GM12878 (cell line): ENCODE measurements around the gene COL5A1. TPM values are rescaled to one million over a fixed set of nuclear protein-coding genes. Genes with fewer than 3 reads are reported as not detected.
A peak's percentile ranks its signal among the peaks of the same experiment; 100 is the strongest.

Experiments
- ATAC-seq: fragments of 200-7000 bp; cut with Tn5 transposase; 3 replicates; pipeline ENCODE4 v1.9.1; 2020; ENCODE audit warnings: mild to moderate bottlenecking, moderate library complexity
- BruUV-seq: library from RNA; stranded (reverse); fragments of 400-500 nt; replicated peaks from 2 replicates; lab custom pipeline; 2021; lab: Mats Ljungman, UMichigan
- CTCF ChIA-PET: fragments of 300-600 bp; sonication (Branson Sonifier 250); formaldehyde crosslinking; extraction: SDS; loops from one replicate; lab custom pipeline; 2021; ENCODE audit warnings: inconsistent platforms; lab: Yijun Ruan, JAX
- POLR2A ChIA-PET: fragments of 350-600 bp; formaldehyde crosslinking; extraction: SDS; loops from one replicate; lab custom pipeline; 2021; ENCODE audit warnings: inconsistent platforms; lab: Charles Lee
- RAD21 ChIA-PET: fragments of 300-600 bp; sonication (Branson Sonifier 250); formaldehyde crosslinking; loops from one replicate; lab custom pipeline; 2023; ENCODE audit warnings: antibody characterized with exemption; ENCODE audit not compliant: unreplicated experiment; lab: Charles Lee
- SMC1A ChIA-PET: fragments of 300-600 bp; sonication (Branson Sonifier 250); formaldehyde crosslinking; loops from one replicate; lab custom pipeline; 2023; ENCODE audit not compliant: unreplicated experiment, uncharacterized antibody; lab: Charles Lee
- DNase-seq: peaks from one replicate; pipeline ENCODE4 v3.0.0-alpha.2; 2011; ENCODE audit warnings: low read depth, low spot score
- FAIRE-seq: peaks from 3 replicates; lab custom pipeline; 2011; peaks lifted over from hg19 to GRCh38; lab: Jason Lieb, UNC
- H2AFZ ChIP-seq: 2 replicates; pipeline ENCODE4 v1.6.0; 2011; ENCODE audit warnings: low read depth, low read length, control low read depth; ENCODE audit not compliant: control insufficient read depth
- H3K27ac ChIP-seq: 2 replicates; pipeline ENCODE4 v1.5.1; 2011; ENCODE audit warnings: control low read depth; ENCODE audit not compliant: control insufficient read depth, insufficient read depth
- H3K27me3 ChIP-seq, 2 experiments: replicated peaks in 1 of 2; 2 replicates each; pipeline versions ENCODE4 v1.6.0 to v1.6.1; 2011; ENCODE audit warnings: low read length in 1 of 2; ENCODE audit not compliant: control insufficient read depth in 2 of 2, insufficient read depth in 2 of 2
- H3K36me3 ChIP-seq, 2 experiments: 2 replicates each; pipeline ENCODE4 v1.5.1; 2011; ENCODE audit warnings: low read length in 1 of 2; ENCODE audit not compliant: control insufficient read depth in 2 of 2, insufficient read depth in 2 of 2
- H3K4me1 ChIP-seq: 2 replicates; pipeline ENCODE4 v1.6.1; 2011; ENCODE audit warnings: mild to moderate bottlenecking, low read length, moderate library complexity, mixed read lengths; ENCODE audit not compliant: control insufficient read depth, insufficient read depth
- H3K4me2 ChIP-seq: 2 replicates; pipeline ENCODE4 v1.6.0; 2011; ENCODE audit warnings: control low read depth; ENCODE audit not compliant: control insufficient read depth, insufficient read depth
- H3K4me3 ChIP-seq: fragments of 200-600 bp; sonication (generic); 2 replicates; pipeline ENCODE4 v1.5.1; 2016
- H3K79me2 ChIP-seq: 2 replicates; pipeline ENCODE4 v1.6.0; 2011; ENCODE audit warnings: low read length; ENCODE audit not compliant: control insufficient read depth, insufficient read depth
- H3K9ac ChIP-seq: 2 replicates; pipeline ENCODE4 v1.8.0; 2011; ENCODE audit warnings: low read length, control low read depth, mixed read lengths; ENCODE audit not compliant: control insufficient read depth, insufficient read depth
- H3K9me3 ChIP-seq: replicated peaks from 3 replicates; pipeline ENCODE4 v1.5.1; 2011; ENCODE audit warnings: mild to moderate bottlenecking, low read length; ENCODE audit not compliant: control insufficient read depth, insufficient read depth
- H4K20me1 ChIP-seq: 2 replicates; pipeline ENCODE4 v1.6.0; 2011; ENCODE audit not compliant: control insufficient read depth, insufficient read depth
- ATF7 ChIP-seq: fragments of 450-650 bp; IDR thresholded peaks from 2 replicates; pipeline ENCODE4 v1.6.1; 2016; ENCODE audit warnings: low read depth, mild to moderate bottlenecking
- ELK1 ChIP-seq: IDR thresholded peaks from 2 replicates; pipeline ENCODE4 v1.6.1; 2012; ENCODE audit warnings: low read depth, low read length, improper control_type of control experiment
- ESRRA ChIP-seq: IDR thresholded peaks from 2 replicates; pipeline ENCODE4 v1.6.1; 2012; ENCODE audit warnings: mild to moderate bottlenecking, low read length, improper control_type of control experiment
- LARP7 ChIP-seq: fragments of 450-650 bp; IDR thresholded peaks from 2 replicates; pipeline ENCODE4 v1.6.1; 2017; ENCODE audit warnings: mild to moderate bottlenecking
- MYC ChIP-seq: IDR thresholded peaks from 2 replicates; pipeline ENCODE4 v1.6.1; 2011; ENCODE audit warnings: mild to moderate bottlenecking, low read length, moderate library complexity, inconsistent platforms; ENCODE audit not compliant: insufficient read depth, insufficient replicate concordance, insufficient read length, severe bottlenecking
- NFIC ChIP-seq: IDR thresholded peaks from 2 replicates; pipeline ENCODE4 v1.6.1; 2012; ENCODE audit warnings: low read depth, mild to moderate bottlenecking, inconsistent platforms, low read length, moderate library complexity
- NFYA ChIP-seq: IDR thresholded peaks from 2 replicates; pipeline ENCODE4 v1.6.1; 2011; ENCODE audit warnings: low read depth, mild to moderate bottlenecking, low read length, improper control_type of control experiment, borderline replicate concordance
- RAD51 ChIP-seq: fragments of 450-650 bp; IDR thresholded peaks from 2 replicates; pipeline ENCODE4 v1.6.1; 2016; ENCODE audit warnings: moderate library complexity, mild to moderate bottlenecking, inconsistent platforms
- RUNX3 ChIP-seq: IDR thresholded peaks from 2 replicates; pipeline ENCODE4 v1.6.1; 2012; ENCODE audit warnings: low read length, inconsistent platforms
- SKIL ChIP-seq: fragments of 450-650 bp; IDR thresholded peaks from 2 replicates; pipeline ENCODE4 v1.6.1; 2017; ENCODE audit warnings: mild to moderate bottlenecking, low read depth, inconsistent platforms; ENCODE audit not compliant: poor library complexity, severe bottlenecking
- SMARCA5 ChIP-seq: fragments of 450-650 bp; IDR thresholded peaks from 2 replicates; pipeline ENCODE4 v1.6.1; 2017; ENCODE audit warnings: mild to moderate bottlenecking
- SMC3 ChIP-seq: IDR thresholded peaks from 2 replicates; pipeline ENCODE4 v1.6.1; 2011; ENCODE audit warnings: low read length, improper control_type of control experiment, borderline replicate concordance
- SPI1 ChIP-seq: IDR thresholded peaks from 2 replicates; pipeline ENCODE4 v1.6.1; 2011; ENCODE audit warnings: low read depth, mild to moderate bottlenecking, low read length, moderate library complexity, borderline replicate concordance; ENCODE audit not compliant: insufficient read depth
- ZNF24 ChIP-seq: fragments of 450-650 bp; IDR thresholded peaks from 2 replicates; pipeline ENCODE4 v1.6.1; 2017; ENCODE audit warnings: antibody characterized with exemption, mild to moderate bottlenecking
- ZNF622 ChIP-seq: fragments of 450-650 bp; IDR thresholded peaks from 2 replicates; pipeline ENCODE4 v1.6.1; 2017; ENCODE audit warnings: mild to moderate bottlenecking, inconsistent platforms
- WGBS: methylation state at CpG from one replicate; pipeline ENCODE4 v1.1.6; 2016; ENCODE audit warnings: low lambda C conversion rate; ENCODE audit not compliant: insufficient replicate concordance, insufficient coverage; ENCODE audit errors: missing lambda C conversion rate; 5-methylcytosine and 5-hydroxymethylcytosine counted together
- in situ Hi-C: fragments of 300-500 bp; cut with MboI; formaldehyde crosslinking; loops from 9 replicates; pipeline ENCODE4 v1.14.3; 2018; ENCODE audit warnings: mixed read lengths
- intact Hi-C: fragments of 100-400 bp; cut with micrococcal nuclease; formaldehyde crosslinking; loops from one replicate; pipeline ENCODE4 v1.14.2; 2022; ENCODE audit not compliant: unreplicated experiment
- polyA plus RNA-seq, 11 experiments: library from polyadenylated mRNA; depleted of rRNA in 4 of 11; unstranded in 6 of 11; stranded (reverse) in 5 of 11; fragments of >200 nt; fragmentation: Nextera tagmentation in 4 of 11; fragmentation: Illumina TruSeq in 1 of 11; extraction: Ambion mirVana in 4 of 11; extraction: Trizol in 1 of 11; gene quantifications; 1 replicate in 1 of 11; 2 replicates in 10 of 11; pipeline versions ENCODE4 v1.2.1 to v1.2.3, GENCODE V29; 2011 to 2016; ENCODE audit warnings: inconsistent platforms in 2 of 11, missing spikeins in 2 of 11, low read depth in 1 of 11
- total RNA-seq, 4 experiments: library from RNA; depleted of rRNA in 3 of 4; stranded (reverse); fragments of >200 nt in 3 of 4; fragmentation: Illumina TruSeq in 1 of 4; extraction: Trizol in 1 of 4; gene quantifications; 2 replicates each; pipeline versions ENCODE4 v1.2.1 to v1.2.3, GENCODE V29; 2013 to 2021

Gene COL5A1
- total and polyA plus RNA-seq, 10 of the 15 experiments (the other 5 are each of a cell fraction or from before 2014, with no cell fraction given) = under 0.01 to 0.15 (median 0.13) TPM; not detected in 4

- in situ Hi-C loops = no loop called here
- 59% methylated on average over 11 of the region's 11 CpGs for WGBS
- CTCF ChIA-PET = no interaction called here
Measured at GRCh38 chr9:134828892-134829291, 187.3 kb downstream of the COL5A1 start.

GRCh38 chr9:134829356-134829937 is 187.8 kb downstream of the COL5A1 start:
- BruUV-seq = no TSS peak
- intact Hi-C loops = no loop called here
- POLR2A ChIA-PET = no interaction called here
- no peaks in the 10 kb centered on the region for H4K20me1 ChIP-seq
- no peak for DNase-seq
- H3K9ac ChIP-seq = no peak overlapping the region
- CTCF ChIA-PET = no interaction called here
- no peak for FAIRE-seq
- ATAC-seq = no peak
- no peak overlapping the region for H2AFZ ChIP-seq
- no peaks in the 10 kb centered on the region for H3K9me3 ChIP-seq
- H3K27me3 ChIP-seq = no peaks in the 10 kb centered on the region; a peak in 1 of 4 replicates
- SMC1A ChIA-PET = no interaction called here
- H3K27ac ChIP-seq = no peak overlapping the region
- in situ Hi-C loops = no loop called here
- no peak overlapping the region for H3K4me2 ChIP-seq
- H3K4me1 ChIP-seq = peaks cover 4% of the 10 kb centered on the region; the same call in 1 of the 2 replicates
- WGBS = 50% methylated on average over 24 of the region's 35 CpGs
- RAD21 ChIA-PET = no interaction called here
- H3K4me3 ChIP-seq = no peak overlapping the region
- H3K79me2 ChIP-seq = no peaks in the 10 kb centered on the region
- H3K36me3 ChIP-seq = no peaks in the 10 kb centered on the region
- TF ChIP-seq RUNX3 (no peak), SKIL (no peak), LARP7 (no peak), NFIC (no peak), SPI1 (no peak), RAD51 (no peak), NFYA (no peak), ZNF24 (no peak), MYC (no peak), SMC3 (no peak)

More at GRCh38 chr9:134828892-134829291, 187.3 kb downstream of the COL5A1 start:
- Histone ChIP-seq H3K4me2 (no peak overlapping the region), H2AFZ (no peak overlapping the region), H3K27ac (no peak overlapping the region), H3K9me3 (no peaks in the 10 kb centered on the region), H3K27me3 (no peaks in the 10 kb centered on the region; a peak in 1 of 4 replicates), H3K4me1 (peaks cover 4% of the 10 kb centered on the region; the same call in 1 of the 2 replicates), H3K79me2 (no peaks in the 10 kb centered on the region), H4K20me1 (no peaks in the 10 kb centered on the region), H3K4me3 (no peak overlapping the region), H3K36me3 (no peaks in the 10 kb centered on the region), H3K9ac (no peak overlapping the region)
- POLR2A ChIA-PET = no interaction called here
- intact Hi-C loops = no loop called here
- BruUV-seq = no TSS peak
- ATAC-seq = no peak
- no peak for FAIRE-seq
- SMC1A ChIA-PET = no interaction called here
- RAD21 ChIA-PET = no interaction called here
- TF ChIP-seq ESRRA (no peak), ZNF24 (peak; percentile 54; the same call in 1 of the 2 replicates), ELK1 (no peak), SMARCA5 (no peak), ATF7 (no peak), ZNF622 (no peak)
- no peak for DNase-seq
